HG03039 (cell line): Measurements from ENCODE around the gene CHMP5.
A peak's percentile ranks its signal among the peaks of the same experiment; 100 is the strongest.

Experiments
- ATAC-seq: cut with Tn5 transposase; IDR thresholded peaks from one replicate; pipeline ENCODE4 v1.9.1; 2021; ENCODE audit warnings: mild to moderate bottlenecking, moderate library complexity; ENCODE audit not compliant: unreplicated experiment

Gene CHMP5

DNA sequence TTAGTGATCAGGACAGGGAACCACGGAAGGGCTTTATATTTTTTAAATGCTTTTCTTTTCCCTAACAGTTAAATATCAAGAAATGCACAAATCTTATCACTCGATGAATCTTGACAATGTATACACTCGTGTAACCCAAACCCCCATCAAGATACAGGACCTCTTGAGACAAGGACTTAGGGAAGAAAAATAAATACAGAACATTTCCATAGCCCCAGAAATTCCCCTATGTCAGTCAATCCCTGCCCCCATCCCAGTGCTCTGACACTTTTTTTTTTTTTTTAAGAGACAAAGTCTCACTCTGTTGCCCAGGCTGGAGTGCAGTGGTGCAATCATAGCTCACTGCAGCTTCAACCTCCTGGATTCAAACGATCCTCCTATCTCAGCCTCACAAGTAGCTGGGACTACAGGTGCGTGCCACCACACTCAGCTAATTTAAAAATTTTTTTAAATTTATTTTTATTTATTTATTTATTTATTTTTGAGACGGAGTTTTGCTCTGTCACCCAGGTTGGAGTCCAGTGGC is 22.2 kb upstream of the CHMP5 start:
- no peak for ATAC-seq

GRCh38 chr9:33244137-33244784 is 20.6 kb upstream of the CHMP5 start:
- no peak for ATAC-seq

DNA sequence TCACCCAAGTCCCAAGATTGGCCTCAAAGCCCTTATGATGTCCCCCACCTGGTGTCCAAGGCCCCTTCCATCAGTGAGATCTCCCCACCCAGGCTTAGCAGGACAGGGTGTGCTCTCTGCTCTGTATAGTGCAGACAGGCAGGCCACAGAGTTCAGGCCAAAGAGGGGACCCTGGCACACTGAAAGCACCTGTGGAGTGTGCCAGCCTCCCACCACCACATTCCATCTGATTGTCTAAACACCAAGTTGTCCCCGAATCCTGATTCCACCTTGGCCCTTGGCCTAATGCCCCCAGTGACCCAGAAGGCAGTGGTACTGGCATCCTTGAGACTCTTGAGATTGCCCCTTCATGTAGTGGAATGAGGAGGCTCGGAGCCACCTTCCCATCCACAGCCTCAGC is 19.5 kb upstream of the CHMP5 start:
- no peak for ATAC-seq

- no peak for ATAC-seq
These were observed 18.5 kb upstream of the CHMP5 start for GRCh38 chr9:33246269-33246860.

DNA sequence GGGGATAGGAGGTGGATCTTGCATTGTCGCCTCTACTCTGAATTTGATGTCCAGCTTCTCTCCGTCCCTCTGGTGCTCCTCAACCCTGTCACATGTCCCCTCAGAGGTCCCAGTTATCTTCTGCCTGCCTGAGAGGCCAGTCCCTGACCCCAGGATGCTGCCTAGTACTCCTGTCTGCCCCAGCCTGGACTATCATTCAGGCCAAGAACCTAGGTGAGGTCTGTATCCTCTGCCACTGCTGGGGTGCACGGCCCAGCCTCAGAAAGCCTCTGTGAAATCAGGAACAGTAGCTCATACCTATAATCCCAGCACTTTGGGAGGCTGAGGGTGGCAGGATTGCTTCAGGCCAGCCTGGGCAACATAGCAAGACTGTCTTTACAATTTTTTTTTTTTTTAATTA is 16.2 kb upstream of the CHMP5 start:
- ATAC-seq: no peak

GRCh38 chr9:33249087-33249658 is 15.7 kb upstream of the CHMP5 start:
- no peak for ATAC-seq

GRCh38 chr9:33249983-33250382 is 14.9 kb upstream of the CHMP5 start:
- ATAC-seq: no peak

GRCh38 chr9:33250458-33250995 is 14.3 kb upstream of the CHMP5 start:
- ATAC-seq: no peak

- ATAC-seq: no peak
These were observed 10.6 kb upstream of the CHMP5 start for GRCh38 chr9:33254211-33254610.

DNA sequence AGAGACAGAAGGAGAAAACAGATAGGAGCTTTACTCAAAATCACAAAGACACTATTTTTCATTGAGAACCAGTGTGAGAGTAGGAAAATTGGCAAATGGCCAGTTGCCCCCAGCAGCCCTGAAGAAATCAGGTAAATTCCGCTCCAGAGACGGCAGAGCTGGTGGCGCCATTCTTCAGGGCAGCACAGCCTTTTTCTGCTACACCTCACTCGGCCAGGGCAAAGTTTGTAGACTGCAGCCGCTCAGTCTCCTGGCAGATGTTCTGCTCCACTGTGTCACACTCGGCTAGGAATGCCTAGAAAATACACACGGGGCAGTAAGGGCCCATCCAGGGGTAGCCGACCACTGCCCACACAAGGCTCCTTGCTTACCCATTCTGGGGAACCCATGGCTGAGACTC is 9.8 kb upstream of the CHMP5 start:
- no peak for ATAC-seq

DNA sequence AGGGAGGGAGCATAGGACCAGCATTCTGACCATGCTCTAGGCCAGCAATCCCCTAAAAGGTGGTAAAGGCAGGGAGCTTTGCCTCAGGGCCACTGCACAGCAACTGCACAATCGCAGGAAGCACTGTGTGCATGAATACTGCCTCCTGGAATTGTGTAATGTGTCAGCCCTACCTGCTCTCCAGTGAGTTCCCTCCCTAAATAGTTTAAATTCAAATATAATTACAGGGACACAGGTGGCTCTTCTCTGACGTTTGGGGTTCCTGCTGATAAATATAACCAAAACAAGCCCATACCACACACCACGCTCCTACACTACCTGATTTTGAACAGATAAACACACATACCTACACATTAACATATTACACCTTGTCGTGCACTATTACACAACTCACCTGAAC is 9.4 kb upstream of the CHMP5 start:
- no peak for ATAC-seq

DNA sequence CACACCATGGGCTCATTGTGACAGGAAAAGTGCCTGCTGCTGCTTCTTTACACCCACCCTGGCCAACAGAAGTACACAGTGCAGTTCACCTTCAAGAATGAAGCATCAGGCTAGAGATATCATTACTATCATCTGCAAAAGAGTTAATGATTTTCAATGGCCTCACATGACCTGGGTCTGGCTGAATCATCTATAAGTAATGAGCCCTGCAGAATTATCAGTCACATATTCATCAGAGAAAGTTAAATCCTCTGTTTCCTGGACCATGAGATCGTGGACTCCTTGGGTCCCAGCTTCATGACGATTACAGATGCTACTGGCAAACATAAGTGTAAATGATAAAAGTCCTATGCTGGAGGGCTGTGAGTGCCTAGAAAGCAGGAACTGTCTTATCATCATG is 8.6 kb upstream of the CHMP5 start:
- no peak for ATAC-seq

GRCh38 chr9:33257276-33257675 is 7.6 kb upstream of the CHMP5 start:
- no peak for ATAC-seq

- ATAC-seq: no peak
These were observed 4.5 kb upstream of the CHMP5 start for GRCh38 chr9:33260372-33260771.

GRCh38 chr9:33263131-33264002 is 1.5 kb upstream of the CHMP5 start:
- ATAC-seq: no peak

GRCh38 chr9:33264003-33264472 is 811 bp upstream of the CHMP5 start:
- ATAC-seq: peak; percentile 22

DNA sequence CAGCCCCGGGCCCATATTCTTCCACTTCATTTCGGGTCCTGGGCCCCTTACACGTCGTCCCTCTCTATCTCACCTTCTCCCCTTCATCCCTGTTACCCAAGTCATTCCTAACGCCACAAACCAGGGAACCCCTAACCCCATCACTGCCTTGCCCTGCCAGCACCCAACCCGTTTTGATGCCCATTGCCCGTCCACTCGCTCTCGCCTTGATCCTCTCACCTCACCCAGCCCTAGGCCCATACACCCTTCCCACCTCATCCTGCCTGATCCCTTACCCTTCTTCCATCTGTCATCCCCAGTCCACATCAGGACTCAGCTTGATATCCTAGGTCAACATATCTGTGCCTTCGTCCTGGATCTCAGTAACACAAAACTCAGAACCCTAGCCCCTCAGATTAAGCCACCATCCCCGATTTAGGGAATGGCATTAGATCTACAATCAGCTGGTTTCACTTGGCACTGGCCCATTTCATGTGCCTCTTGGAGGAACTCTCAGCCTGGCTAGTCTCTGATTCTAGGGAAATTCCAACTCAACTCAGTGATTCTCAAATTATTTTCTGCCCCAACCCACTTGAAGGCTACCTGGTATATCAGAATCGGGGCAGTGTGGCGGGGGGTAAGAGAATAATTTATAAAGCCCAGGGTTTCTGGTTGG is 489 bp downstream of the CHMP5 start:
- ATAC-seq: peak; percentile 3

DNA sequence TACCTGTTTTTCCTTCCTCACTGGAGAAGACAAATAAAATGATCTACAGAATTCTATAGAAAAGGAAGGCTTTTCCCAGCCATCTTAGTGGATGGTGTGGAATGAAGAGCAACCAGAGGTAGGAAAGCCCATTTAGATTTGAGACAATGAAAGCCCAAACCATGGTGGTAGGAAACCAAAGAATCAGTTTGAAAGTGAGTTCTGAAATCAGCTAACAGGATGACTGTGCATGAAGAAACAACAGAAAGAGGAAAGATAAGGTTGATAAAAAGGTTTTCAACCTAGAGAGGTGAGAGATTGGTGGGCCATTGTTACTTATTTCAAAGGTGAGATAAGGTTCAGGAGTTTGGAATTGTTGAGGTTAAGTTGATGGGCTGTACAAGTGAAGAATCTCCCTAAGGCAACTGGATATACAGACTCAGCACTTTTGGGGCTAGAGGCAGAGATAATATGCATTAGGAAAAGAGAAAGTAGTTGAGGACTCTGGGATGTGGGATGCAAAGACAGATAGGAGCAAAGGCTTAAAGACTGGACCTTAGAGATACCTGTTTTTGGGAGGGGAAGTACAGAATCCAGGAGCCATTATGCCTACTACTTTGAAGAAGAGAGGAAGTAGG is 2.4 kb downstream of the CHMP5 start:
- ATAC-seq: no peak

DNA sequence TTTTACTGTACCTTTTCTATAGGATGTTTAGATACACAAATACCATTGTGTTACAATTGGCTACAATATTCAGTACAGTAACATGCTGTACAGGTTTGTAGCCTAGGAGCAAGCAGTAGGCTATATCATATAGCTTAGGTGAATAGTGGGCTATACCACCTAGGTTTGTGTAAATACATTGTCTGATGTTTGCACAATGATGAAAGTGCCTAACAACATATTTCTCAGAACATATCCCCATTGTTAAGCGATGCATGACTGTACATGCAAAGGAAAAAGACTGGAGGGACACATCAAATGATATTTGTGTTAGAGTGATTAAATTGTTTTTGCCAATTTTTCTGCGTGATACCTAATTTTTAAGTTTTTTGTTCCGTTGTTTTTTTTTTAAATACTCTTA is 5.3 kb downstream of the CHMP5 start:
- ATAC-seq: no peak

DNA sequence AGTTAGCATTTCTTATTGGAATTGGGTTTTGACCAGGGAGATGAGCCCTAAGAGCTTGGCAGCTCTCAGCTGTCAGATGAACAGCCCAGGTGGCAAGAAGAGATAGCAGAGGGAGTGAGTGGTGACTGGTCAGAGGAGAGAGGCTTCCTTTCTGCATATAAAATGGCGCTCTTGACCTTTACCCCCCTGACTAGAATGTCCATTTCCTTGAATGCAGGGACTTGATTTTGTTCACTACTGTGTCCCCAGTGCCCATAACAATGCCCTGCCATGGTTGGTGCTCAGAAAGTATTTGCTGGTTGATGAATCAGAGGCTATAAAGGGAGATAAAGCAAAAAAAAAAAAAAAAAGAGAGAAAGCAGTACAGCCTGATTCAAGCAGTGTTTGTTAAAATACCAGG is 7.2 kb downstream of the CHMP5 start:
- ATAC-seq: no peak
